Keratinocyte (primary cell): Measurements from ENCODE around the gene DST.

Source experiments
- EZH2 ChIP-seq: IDR thresholded peaks from one replicate; pipeline ENCODE4 v1.6.1; 2012; ENCODE audit warnings: inconsistent platforms, mild to moderate bottlenecking, low read length, moderate library complexity
- TF ChIP-seq, protein P1 (sequence below), 3 experiments: IDR thresholded peaks in 1 of 3; conservative IDR thresholded peaks in 1 of 3; optimal IDR thresholded peaks in 1 of 3; 2 replicates in 2 of 3; 3 replicates in 1 of 3; pipeline versions ENCODE3 to v1.5.1; 2011; ENCODE audit warnings: low read length in 3 of 3, mild to moderate bottlenecking in 3 of 3, moderate library complexity in 2 of 3, control low read depth in 1 of 3, inconsistent platforms in 1 of 3; ENCODE audit not compliant: insufficient read depth in 2 of 3; ENCODE audit errors: extremely low read depth in 1 of 3

DNA sequence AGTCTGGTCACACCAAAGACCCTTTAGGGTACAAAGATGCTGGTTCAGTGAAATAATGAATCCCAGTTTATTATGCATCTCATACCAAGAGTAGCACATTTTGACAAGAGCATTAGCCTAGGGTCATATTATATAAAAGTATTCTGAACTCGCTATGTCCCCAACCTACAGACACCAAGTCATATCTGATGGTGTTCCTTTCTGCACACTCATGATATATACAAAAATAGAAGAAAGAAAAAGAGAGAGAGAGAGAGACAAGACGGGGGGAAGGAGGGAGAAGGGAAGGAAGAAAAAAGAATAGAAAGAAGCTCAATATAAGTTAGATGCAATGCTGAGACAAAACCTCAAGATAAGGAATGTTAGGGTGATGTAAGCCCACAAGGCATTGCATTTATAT lies 131.1 kb downstream of the DST start:
- TF ChIP-seq EZH2, result no peak
- TF ChIP-seq, protein P1, sequence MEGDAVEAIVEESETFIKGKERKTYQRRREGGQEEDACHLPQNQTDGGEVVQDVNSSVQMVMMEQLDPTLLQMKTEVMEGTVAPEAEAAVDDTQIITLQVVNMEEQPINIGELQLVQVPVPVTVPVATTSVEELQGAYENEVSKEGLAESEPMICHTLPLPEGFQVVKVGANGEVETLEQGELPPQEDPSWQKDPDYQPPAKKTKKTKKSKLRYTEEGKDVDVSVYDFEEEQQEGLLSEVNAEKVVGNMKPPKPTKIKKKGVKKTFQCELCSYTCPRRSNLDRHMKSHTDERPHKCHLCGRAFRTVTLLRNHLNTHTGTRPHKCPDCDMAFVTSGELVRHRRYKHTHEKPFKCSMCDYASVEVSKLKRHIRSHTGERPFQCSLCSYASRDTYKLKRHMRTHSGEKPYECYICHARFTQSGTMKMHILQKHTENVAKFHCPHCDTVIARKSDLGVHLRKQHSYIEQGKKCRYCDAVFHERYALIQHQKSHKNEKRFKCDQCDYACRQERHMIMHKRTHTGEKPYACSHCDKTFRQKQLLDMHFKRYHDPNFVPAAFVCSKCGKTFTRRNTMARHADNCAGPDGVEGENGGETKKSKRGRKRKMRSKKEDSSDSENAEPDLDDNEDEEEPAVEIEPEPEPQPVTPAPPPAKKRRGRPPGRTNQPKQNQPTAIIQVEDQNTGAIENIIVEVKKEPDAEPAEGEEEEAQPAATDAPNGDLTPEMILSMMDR (optimal IDR thresholded peaks at IDR 0.05 in 1 of 3, IDR thresholded peaks at IDR 0.05 in 1 of 3, conservative IDR thresholded peaks at IDR 0.05 in 1 of 3; ENCODE audit: extremely low read depth in 1 of 3, insufficient read depth in 2 of 3, low read length in 3 of 3), result no peak
